HepG2 (cell line): ENCODE measurements around the gene PFDN1. TPM values are rescaled to one million over a fixed set of nuclear protein-coding genes. Genes with fewer than 3 reads are reported as not detected.
A peak's percentile ranks its signal among the peaks of the same experiment; 100 is the strongest.

ENCODE experiments used
- ARNTL ChIP-seq: sonication (generic); formaldehyde crosslinking; IDR thresholded peaks from 2 replicates; pipeline ENCODE4 v1.4.0; 2020; ENCODE audit warnings: mild to moderate bottlenecking, missing genetic modification reagents
- ATF7-NPFF ChIP-seq: sonication (generic); formaldehyde crosslinking; IDR thresholded peaks from 2 replicates; pipeline ENCODE4 v1.8.1; 2023; ENCODE audit warnings: mild to moderate bottlenecking, low read depth, missing genetic modification reagents, moderate library complexity
- ETS1 ChIP-seq: sonication (generic); formaldehyde crosslinking; IDR thresholded peaks from 2 replicates; pipeline ENCODE4 v1.4.0; 2020; ENCODE audit warnings: missing genetic modification reagents
- FOXP1 ChIP-seq, 2 experiments: fragments of 450-650 bp in 1 of 2; IDR thresholded peaks; 2 replicates each; pipeline ENCODE4 v1.6.1; 2017 to 2018; ENCODE audit warnings: antibody characterized with exemption in 1 of 2
- HMGA1 ChIP-seq: sonication (generic); formaldehyde crosslinking; conservative IDR thresholded peaks from 2 replicates; pipeline ENCODE4 v1.4.0; 2020; ENCODE audit warnings: missing genetic modification reagents
- HNRNPL ChIP-seq: fragments of 200-400 bp; formaldehyde crosslinking; IDR thresholded peaks from 2 replicates; pipeline ENCODE4 v1.6.1; 2017; ENCODE audit warnings: mild to moderate bottlenecking, low read depth, low read length
- IRF2 ChIP-seq: IDR thresholded peaks from 2 replicates; pipeline ENCODE4 v1.6.1; 2018; ENCODE audit warnings: missing genetic modification reagents, missing compliant biosample characterization
- KDM4B ChIP-seq: sonication (generic); formaldehyde crosslinking; IDR thresholded peaks from 2 replicates; pipeline ENCODE4 v1.4.0; 2020; ENCODE audit warnings: missing genetic modification reagents
- MLLT10 ChIP-seq: sonication (generic); formaldehyde crosslinking; IDR thresholded peaks from 2 replicates; pipeline ENCODE4 v1.4.0; 2020; ENCODE audit warnings: missing genetic modification reagents
- NKX3-1 ChIP-seq: sonication (generic); formaldehyde crosslinking; IDR thresholded peaks from 2 replicates; pipeline ENCODE4 v1.5.0; 2020; ENCODE audit warnings: missing genetic modification reagents
- PBX2 ChIP-seq: IDR thresholded peaks from 2 replicates; pipeline ENCODE4 v1.6.1; 2016; ENCODE audit warnings: control low read depth
- RFX5 ChIP-seq: IDR thresholded peaks from 2 replicates; pipeline ENCODE4 v1.6.1; 2011; ENCODE audit warnings: low read depth, low read length, improper control_type of control experiment
- TEAD3 ChIP-seq: optimal IDR thresholded peaks from 2 replicates; pipeline ENCODE3; 2016; ENCODE audit warnings: borderline replicate concordance
- ZNF142 ChIP-seq: sonication (generic); formaldehyde crosslinking; IDR thresholded peaks from 2 replicates; pipeline ENCODE4 v1.4.0; 2020; ENCODE audit warnings: missing genetic modification reagents
- ZNF317 ChIP-seq: sonication (generic); formaldehyde crosslinking; IDR thresholded peaks from 2 replicates; pipeline ENCODE4 v1.5.0; 2020; ENCODE audit warnings: mild to moderate bottlenecking, missing genetic modification reagents
- ZNF34 ChIP-seq: sonication (generic); formaldehyde crosslinking; IDR thresholded peaks from 2 replicates; pipeline ENCODE4 v1.4.0; 2020; ENCODE audit warnings: mild to moderate bottlenecking, missing genetic modification reagents, borderline replicate concordance
- ZNF343 ChIP-seq: sonication (generic); formaldehyde crosslinking; IDR thresholded peaks from 2 replicates; pipeline ENCODE4 v1.4.0; 2020; ENCODE audit warnings: mild to moderate bottlenecking, missing genetic modification reagents
- ZNF75D ChIP-seq: sonication (generic); formaldehyde crosslinking; IDR thresholded peaks from 2 replicates; pipeline ENCODE4 v1.8.1; 2023; ENCODE audit warnings: missing genetic modification reagents, mild to moderate bottlenecking, borderline replicate concordance
- ZNF773 ChIP-seq: sonication (generic); formaldehyde crosslinking; IDR thresholded peaks from 2 replicates; pipeline ENCODE4 v1.4.0; 2020; ENCODE audit warnings: missing genetic modification reagents, borderline replicate concordance
- polyA plus RNA-seq, 8 experiments: library from polyadenylated mRNA; depleted of rRNA in 3 of 8; stranded (reverse) in 7 of 8; unstranded in 1 of 8; fragments of >200 nt; fragmentation: Illumina TruSeq in 4 of 8; extraction: Trizol in 4 of 8; gene quantifications; 2 replicates each; pipeline versions ENCODE4 v1.2.1 to v1.2.3, GENCODE V29; 2011 to 2016; ENCODE audit warnings: low read depth in 4 of 8, missing spikeins in 1 of 8, mixed read lengths in 1 of 8; ENCODE audit not compliant: insufficient read depth in 1 of 8
- total RNA-seq, 5 experiments: library from RNA; depleted of rRNA; stranded (reverse); fragments of >200 nt; fragmentation: Illumina TruSeq; extraction: Trizol; gene quantifications; 2 replicates each; pipeline ENCODE4 v1.2.3, GENCODE V29; 2016; ENCODE audit warnings: low read depth in 1 of 5
- TF ChIP-seq, protein P1 (sequence below): sonication (generic); formaldehyde crosslinking; IDR thresholded peaks from 2 replicates; pipeline ENCODE4 v1.4.0; 2020; ENCODE audit warnings: missing genetic modification reagents, borderline replicate concordance
- TF ChIP-seq, protein P2 (sequence below): sonication (generic); formaldehyde crosslinking; IDR thresholded peaks from 2 replicates; pipeline ENCODE4 v1.8.0; 2022; ENCODE audit warnings: missing genetic modification reagents, mild to moderate bottlenecking, borderline replicate concordance

Gene PFDN1
- total and polyA plus RNA-seq, 2 of the 13 experiments (the other 11 are each of a cell fraction or from before 2014, with no cell fraction given), result 67.2 to 70.8 TPM

GRCh38 chr5:140244525-140245025 is 58.3 kb downstream of the PFDN1 start (continued):
- TF ChIP-seq RFX5 (no peak), ETS1 (CRISPR knock-in tag) (no peak), HNRNPL (0 out of 2 replicates have a peak, but pooled peaks have one; percentile 34), HMGA1 (CRISPR knock-in tag) (no peak), ZNF34 (CRISPR knock-in tag) (no peak), NKX3-1 (CRISPR knock-in tag) (no peak), IRF2 (CRISPR knock-in tag) (0 out of 2 replicates have a peak, but pooled peaks have one; percentile 25), ZNF773 (no peak), ATF7-NPFF (CRISPR knock-in tag) (peak; percentile 57; the same call in 1 of the 2 replicates), TEAD3 (CRISPR knock-in tag) (peak; percentile 61), ZNF317 (no peak), MLLT10 (CRISPR knock-in tag) (no peak), ZNF142 (CRISPR knock-in tag) (no peak), ARNTL (CRISPR knock-in tag) (no peak), ZNF75D (CRISPR knock-in tag) (no peak), ZNF343 (CRISPR knock-in tag) (no peak), KDM4B (CRISPR knock-in tag) (no peak), FOXP1 (IDR thresholded peaks at IDR 0.05) (no peak), FOXP1 (CRISPR knock-in tag; IDR thresholded peaks at IDR 0.05) (no peak), PBX2 (CRISPR knock-in tag) (0 out of 2 replicates have a peak, but pooled peaks have one; percentile 28)
- TF ChIP-seq, protein P1, sequence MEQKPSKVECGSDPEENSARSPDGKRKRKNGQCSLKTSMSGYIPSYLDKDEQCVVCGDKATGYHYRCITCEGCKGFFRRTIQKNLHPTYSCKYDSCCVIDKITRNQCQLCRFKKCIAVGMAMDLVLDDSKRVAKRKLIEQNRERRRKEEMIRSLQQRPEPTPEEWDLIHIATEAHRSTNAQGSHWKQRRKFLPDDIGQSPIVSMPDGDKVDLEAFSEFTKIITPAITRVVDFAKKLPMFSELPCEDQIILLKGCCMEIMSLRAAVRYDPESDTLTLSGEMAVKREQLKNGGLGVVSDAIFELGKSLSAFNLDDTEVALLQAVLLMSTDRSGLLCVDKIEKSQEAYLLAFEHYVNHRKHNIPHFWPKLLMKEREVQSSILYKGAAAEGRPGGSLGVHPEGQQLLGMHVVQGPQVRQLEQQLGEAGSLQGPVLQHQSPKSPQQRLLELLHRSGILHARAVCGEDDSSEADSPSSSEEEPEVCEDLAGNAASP (CRISPR knock-in tag), result peak; percentile 36; the same call in 1 of the 2 replicates
- TF ChIP-seq, protein P2, sequence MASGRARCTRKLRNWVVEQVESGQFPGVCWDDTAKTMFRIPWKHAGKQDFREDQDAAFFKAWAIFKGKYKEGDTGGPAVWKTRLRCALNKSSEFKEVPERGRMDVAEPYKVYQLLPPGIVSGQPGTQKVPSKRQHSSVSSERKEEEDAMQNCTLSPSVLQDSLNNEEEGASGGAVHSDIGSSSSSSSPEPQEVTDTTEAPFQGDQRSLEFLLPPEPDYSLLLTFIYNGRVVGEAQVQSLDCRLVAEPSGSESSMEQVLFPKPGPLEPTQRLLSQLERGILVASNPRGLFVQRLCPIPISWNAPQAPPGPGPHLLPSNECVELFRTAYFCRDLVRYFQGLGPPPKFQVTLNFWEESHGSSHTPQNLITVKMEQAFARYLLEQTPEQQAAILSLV (CRISPR knock-in tag), result no peak
